NCI-H446 (cell line): ENCODE measurements around the gene TECPR1.
A peak's percentile ranks its signal among the peaks of the same experiment; 100 is the strongest.

Source experiments
- DNase-seq, 2 experiments: peaks; one replicate each; lab custom pipeline; 2025; lab: John Stamatoyannopoulos, UW

Gene TECPR1

DNA sequence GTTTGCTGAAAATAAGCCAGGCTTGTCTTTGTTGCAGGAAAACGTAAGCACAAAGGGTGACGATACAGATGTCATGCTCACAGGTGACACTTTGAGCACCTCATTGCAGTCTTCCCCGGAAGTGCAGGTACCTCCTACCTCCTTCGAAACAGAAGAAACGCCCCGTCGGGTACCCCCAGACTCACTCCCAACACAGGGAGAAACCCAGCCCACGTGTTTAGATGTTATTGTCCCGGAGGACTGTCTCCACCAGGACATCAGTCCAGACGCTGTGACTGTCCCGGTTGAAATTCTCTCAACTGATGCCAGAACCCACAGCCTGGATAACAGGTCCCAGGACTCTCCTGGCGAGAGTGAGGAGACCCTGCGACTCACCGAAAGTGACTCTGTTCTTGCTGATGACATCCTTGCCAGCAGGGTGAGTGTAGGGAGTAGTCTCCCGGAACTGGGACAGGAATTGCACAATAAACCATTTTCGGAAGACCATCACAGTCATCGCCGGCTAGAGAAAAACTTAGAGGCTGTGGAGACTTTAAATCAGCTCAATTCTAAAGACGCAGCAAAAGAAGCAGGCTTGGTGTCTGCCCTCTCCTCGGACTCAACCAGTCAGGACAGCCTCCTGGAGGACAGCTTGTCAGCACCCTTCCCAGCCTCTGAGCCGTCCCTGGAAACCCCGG is 59.1 kb downstream of the TECPR1 start:
- no peak for DNase-seq

DNA sequence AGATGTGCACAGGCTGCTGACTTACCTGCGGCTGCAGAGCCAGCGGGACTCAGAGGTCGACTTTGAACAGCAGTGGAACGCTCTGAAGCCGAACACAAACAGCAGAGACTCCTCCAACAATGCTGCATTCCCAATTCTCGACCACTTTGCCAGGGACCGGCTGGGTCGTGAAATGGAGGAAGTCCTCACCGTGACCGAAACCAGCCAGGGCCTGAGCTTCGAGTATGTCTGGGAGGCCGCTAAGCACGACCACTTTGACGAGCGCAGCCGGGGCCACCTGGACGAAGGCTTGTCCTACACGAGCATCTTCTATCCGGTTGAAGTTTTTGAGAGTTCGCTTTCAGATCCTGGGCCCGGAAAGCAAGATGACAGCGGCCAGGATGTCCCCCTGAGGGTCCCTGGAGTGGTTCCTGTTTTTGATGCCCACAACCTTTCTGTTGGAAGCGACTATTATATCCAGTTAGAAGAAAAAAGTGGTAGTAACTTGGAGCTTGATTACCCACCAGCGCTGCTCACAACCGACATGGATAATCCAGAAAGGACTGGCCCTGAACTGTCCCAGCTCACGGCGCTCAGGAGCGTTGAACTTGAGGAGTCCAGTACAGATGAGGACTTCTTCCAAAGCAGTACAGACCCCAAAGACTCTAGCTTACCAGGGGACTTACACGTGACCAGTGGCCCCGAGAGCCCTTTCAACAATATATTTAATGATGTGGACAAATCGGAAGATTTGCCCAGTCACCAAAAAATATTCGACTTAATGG is 60.2 kb downstream of the TECPR1 start:
- no peak for DNase-seq

DNA sequence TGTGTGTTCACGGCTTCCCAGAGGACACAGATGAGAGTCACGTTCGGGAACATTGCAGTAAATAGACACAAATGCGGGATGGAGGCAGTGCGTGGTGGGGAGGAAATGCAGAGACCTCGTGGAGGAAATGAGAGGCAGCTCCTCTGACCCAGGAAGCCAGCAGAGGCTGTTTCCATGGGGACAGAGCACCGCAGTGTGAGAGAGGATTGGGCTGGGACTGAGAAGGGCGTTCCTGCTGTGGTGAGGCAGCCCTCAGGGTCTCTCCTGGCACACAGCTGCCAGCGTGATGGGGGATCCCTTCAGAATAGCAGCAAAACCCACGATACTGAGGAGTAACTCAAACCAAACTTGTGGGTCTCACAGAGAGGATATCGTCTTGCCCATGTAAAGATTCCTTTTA is 62.5 kb downstream of the TECPR1 start:
- no peak for DNase-seq

DNA sequence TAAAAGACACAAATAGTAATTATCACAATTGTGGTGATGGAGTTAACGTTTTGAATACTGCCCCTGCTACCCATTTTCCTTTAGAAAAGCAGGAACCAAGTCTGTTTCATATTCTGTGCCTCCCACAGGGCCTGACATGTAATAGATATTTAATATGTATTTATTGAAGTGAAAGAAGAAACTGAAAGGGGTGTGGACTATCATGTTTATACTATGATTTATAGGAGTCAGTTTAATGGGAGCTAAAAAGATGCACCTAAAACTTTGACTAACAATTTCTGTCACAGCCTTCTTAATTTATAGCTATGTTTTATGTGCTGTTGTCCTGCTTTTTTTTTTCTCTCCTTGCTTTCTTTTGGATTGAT is 64.9 kb downstream of the TECPR1 start:
- DNase-seq = no peak

DNA sequence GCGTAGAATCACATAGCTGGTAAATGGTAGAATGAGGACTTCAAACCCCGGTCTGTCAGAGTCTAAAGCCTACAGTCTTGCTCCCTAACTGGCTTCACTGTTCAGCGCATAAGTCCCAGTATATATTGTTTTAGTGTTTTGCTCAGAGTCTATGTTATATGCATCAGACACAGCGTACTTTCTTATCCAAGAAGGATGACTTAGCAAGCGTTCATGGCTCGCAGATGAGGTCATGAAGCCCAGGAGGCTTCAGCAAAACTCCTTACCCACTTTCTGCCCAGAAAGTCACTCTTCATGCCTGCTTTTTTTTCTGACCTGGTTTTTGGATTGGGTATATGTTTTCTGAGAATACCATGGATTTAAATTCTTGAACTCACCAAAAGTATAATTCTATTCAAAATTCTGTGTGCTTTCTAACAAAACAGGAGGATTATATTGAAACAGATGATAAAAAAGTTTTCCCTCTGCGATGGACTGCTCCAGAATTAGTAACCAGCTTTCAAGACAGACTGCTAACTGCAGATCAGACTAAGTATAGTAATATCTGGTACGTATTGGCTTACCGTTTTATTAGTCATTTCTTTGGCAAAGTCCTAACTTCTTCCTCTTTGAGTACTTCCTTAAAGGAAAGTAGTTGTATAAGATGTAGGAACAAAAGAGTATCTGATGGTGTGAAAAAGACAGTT is 65.4 kb downstream of the TECPR1 start:
- no peak for DNase-seq

DNA sequence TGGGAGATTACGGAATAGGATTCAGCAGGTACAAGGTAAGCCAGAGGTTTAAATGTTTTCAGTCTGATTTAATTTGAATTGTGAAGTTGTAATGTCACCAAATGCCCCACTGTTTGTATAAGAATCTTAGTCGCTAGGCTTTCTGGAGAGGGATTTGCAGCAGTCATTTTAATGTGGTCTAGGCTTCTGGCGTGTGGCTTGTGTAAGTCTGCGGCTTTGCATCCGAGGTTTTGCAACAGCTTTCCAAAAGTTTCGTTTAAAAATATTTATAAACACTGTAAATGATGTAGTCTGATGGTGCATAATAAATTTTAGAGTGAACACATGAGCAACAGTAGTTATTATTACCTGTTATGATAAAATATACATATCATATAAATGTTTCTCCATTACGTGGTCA is 66.9 kb downstream of the TECPR1 start:
- DNase-seq = no peak

DNA sequence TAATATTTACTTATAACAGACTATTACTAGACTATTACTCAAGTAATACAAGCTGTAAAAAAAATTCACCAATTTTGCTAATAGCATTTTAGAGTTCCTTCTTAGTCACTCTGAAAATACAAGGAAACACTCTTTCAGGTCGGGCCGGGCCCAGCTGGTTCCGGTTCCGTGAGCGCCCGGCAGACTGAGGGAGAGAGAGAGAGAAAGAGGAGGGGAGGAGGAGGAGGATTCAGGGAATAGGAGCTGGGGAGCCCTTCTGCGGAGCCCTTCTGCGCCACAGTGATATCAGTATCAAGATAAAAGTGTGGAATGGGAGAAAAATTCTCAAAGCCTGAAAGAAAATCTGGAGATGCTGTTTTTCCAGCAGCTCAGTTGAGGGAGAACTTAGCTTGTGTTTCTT is 71.3 kb downstream of the TECPR1 start:
- DNase-seq = no peak

DNA sequence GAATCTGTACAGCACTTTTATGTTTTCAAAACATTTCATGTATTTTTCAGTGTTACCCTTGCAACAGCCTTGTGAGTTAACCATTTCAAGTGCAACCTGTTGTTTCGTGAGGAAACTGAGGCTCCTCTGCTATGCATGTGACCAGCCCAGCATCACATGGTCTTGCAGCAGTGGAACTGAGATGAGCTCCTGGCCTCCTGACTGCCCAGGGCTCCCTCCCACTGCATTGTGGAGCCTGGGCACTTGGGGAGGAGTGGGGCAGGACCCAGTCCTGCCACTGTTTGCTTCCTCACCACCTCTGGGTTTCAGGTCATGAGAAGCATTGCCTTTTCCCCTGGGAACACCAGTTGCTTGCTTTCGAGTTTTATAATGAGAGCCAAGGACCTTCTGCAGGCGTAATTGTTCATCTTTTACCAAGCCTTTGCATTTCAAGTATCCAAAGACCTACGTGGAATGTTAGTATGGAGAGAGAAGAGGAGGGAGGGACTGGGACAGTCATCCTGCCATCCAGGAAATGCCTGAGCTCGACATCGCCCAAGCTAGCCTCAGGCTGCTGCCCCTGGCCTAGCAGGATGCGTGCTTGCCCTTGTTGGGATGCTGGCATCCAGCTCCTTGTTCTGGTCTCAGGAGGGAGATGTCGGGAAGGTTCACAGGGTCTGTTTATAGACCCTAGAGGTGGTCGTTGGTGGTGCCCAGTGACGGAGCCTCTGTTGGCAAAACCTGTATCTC is 73.1 kb downstream of the TECPR1 start:
- DNase-seq = no peak

DNA sequence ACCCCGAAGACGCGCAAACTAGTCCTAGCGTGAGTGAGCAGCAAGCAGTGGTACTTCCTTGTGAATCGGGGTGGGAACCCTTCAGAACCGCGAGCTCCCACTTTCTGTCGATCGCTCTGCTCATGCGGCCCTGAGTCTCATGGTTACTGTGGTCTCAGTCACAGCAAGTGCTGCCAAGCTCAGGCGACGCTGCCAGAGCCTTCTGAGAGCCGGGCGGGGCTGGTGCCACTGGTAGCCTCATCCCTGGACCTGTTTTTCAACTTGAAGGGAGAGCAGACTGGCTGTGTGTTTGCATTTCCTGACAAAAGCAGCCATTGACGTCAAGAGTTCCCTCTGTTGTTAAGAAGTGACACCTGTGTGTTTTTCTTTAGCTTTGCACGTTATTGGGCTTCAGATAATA is 73.7 kb downstream of the TECPR1 start:
- no peak for DNase-seq

DNA sequence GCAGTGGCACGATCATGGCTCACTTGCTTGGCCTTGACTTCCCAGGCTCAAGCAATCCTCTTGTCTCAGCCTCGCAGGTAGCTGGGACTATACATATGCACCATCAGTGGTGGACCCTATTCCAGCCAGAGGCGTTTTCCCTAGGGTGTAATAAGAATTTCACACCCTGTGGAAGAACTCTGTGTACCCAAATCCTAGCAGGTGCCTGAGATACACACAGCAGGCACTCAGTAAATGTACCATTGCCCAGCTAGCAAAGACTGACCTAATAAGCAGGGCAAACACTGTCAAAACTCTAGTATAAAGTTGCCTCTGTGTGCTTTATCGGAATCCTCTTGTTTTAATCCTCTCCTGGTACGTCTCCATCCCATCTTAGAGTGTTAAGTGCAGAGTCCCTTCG is 74.5 kb downstream of the TECPR1 start:
- no peak for DNase-seq

DNA sequence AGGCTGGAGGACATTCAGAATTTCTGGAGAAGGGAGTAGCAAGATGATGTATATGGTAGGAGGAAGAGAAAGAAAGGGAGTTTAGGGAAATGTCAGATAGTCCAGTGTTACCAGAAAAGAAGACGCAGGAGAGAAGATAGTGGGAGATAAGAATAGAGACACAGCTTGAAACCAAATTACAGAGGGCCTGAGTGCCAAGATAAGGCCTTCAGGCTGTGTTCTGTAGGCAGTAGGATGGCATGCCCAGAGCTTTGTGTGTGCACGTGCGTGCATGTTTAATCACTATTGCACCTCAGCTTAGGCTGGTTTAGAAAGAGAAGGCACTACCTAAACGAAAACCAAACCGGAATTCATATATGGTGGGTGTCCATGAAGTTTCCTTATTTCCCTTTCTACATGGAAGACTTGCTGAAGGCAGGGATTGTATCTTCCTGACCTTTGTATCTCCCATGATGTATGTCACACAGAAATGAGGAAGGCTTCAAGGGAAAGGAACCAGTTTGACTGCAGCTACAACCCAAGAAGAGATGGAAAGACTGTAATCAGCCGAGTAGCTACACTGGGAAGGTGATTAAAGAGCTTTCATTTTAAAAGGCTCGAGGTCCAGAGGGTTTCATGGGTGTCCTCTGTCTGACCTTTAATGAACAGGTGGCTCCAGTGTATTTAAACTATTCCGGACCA is 76.6 kb downstream of the TECPR1 start:
- DNase-seq = no peak

DNA sequence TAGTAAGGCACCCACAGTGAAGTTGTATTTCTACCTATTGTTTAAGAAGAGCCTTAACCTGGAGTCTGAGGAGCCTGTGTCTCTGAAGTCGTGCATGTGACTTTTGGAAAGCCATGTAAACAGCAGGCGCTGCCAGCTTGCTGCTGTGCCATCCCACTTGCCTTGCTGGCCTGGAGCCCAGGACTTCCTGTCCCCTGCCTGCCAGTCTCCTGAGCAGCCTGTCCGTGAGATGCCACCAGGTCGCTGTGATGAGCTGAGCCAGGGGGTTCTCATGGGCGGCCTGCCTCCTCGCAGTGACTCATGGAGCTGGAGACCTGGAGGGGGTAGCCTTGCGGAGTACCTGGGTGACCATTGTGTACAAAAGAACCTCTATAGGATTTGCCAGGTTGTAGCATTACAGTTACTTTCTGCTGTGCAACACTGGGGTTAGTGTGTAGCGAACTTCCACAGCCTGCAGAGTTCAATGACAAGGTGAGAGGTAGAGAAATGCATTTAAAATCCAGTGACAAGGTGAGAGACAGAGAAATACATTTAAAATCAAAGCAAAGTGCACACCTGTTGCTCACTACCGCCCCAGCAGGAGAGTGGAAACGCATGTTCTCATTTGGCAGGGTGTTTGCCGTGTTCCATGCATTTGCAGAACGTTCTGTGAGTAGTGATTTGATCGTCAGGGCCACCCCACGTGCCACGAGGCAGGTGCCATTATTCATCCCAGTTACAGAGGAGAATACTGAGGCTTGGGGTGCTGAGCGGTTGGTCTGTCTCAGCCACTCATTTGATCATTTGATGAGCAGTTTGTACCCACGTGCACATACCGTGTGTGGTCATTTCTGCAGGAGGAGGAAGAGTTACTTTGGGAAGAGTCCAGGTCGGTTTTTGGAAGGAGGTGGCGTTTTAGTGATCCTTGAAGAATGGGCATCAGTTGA is 77.4 kb downstream of the TECPR1 start:
- DNase-seq = peak in 1 of 2 experiments; percentile 0

DNA sequence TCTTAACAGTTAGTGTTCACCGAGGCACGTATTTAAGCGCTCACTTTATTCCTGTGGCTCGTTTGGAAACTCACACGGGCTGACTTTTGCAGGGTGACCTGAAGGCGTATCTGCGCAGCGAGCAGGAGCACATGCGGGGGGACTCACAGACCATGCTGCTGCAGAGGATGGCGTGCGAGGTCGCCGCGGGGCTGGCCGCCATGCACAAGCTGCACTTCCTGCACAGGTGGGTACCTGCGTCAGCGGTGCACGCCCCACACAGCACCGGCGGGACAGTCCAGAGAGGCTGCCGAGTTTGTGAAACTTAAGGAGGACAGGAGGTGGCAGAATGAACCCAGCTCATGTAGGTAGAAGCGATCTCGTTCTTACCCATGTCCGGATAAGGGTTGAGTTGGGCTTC is 80.6 kb downstream of the TECPR1 start:
- no peak for DNase-seq

DNA sequence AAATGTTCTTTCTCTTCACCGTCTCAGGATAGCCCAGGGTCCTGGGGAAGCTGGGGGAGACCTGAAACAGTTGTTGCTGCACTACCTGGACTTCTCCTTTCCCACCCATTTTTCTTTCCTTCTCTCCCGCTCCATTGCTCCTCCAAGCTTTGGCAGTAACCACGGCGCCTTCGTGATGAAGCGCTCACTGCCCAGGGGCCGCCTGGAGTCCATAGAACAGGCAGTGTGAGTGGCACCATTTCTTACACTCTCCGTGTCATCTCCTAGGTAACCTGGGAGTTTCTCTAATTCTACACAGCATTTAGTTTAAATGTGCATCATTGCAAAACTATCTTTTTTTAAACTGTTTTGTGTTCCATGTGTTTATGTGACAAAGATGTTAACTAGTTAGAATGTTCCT is 81.1 kb downstream of the TECPR1 start:
- no peak for DNase-seq

DNA sequence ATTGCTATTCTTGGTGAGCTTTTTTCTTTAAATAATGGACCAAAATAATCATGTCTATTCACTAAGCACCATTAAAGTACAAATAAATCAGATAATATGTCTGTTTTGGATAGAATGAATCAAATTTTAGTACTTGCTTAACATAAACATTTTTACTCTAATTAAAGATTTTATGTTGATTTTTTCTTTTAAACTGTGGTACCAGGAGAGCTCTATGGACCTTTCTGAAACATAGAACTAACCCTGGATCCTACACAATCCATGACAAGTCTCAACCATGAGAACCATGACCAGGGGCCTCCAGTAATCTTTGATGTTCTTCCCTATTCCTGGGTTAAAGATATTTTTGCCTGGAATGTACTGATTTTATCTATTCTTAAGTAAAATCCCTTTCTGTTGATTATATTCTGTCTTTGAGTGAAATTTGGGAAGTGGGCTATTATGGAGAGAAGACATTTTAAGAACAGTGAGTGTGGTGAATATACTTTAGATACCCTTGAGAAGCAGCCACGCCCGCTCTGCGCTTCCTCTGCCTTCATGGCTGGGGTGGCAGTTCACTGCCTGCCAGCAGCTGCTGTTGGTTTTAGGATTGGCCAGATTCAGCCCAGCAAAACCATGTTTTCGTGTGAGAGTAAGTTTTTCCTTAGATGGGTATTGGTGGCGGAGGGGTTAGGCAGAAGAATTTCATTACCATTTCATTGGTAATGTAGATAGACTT is 83.0 kb downstream of the TECPR1 start:
- no peak for DNase-seq

DNA sequence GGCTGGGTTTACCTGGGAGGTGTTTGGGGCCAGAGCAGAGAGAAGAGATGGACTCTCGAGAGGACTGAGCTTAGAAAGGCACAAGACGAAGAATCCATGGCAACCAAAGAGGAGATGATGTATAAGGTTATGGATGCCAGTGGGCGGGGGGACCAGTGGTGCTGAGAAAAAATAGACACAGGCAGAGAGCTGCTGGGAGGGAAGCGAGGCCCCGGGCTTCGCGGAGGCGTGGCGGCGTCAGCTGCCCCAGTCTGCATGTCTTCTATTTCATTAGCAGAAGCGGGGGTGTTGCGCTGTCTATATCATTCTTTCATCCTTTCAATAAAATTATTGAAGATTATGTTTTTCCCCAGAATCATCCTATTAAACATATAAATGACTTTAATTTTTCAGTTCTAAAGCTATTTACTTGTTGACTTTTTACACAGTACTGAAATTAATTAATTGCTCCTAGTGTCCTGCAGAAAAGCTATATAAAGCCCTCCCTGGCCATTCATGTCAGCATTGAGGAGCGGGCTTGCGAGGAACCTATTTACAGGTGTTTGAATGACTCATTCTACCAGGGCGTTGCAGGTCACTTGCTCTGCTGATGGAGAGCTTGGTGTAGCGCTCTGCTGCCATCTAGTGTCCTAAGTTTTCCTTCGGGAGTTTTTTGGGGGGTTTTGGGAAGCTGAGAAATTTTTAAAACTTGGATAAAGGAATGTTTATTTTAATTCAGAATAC is 83.7 kb downstream of the TECPR1 start:
- peak; percentile 5 to 48 for DNase-seq

DNA sequence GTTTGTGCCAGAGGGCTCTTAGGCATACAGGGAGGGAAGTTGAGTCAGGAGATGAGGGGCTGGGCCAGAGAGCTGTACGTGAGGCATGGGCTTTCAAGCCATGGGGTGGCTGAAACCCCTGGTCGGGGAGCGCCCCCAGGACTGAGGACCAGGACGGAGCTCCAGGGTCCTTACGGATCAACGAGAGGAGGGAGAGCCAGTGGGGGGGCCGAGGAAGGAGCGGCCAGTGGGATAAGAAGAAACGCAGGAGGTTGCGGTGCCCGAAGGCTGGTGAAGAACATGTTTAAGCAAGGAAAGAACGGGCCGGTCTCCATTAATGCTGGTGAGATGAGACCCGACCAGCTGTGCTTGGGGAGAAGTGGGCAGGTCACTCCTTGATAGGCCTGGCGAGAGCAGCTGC is 84.4 kb downstream of the TECPR1 start:
- DNase-seq = no peak

DNA sequence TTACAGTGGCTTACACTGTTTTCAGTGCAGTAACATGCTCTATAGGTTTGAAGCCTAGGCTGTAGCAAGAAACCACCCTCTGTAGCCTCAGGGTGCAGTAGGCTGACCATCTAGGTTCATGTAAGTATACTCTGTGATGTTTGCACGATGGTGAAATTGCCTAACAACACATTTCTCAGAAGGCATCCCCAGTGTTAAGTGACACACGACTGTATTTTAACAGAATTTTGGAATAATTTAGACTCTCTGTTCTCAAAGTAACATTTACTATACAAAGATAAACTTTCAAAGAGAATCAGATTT is 85.4 kb downstream of the TECPR1 start:
- no peak for DNase-seq

DNA sequence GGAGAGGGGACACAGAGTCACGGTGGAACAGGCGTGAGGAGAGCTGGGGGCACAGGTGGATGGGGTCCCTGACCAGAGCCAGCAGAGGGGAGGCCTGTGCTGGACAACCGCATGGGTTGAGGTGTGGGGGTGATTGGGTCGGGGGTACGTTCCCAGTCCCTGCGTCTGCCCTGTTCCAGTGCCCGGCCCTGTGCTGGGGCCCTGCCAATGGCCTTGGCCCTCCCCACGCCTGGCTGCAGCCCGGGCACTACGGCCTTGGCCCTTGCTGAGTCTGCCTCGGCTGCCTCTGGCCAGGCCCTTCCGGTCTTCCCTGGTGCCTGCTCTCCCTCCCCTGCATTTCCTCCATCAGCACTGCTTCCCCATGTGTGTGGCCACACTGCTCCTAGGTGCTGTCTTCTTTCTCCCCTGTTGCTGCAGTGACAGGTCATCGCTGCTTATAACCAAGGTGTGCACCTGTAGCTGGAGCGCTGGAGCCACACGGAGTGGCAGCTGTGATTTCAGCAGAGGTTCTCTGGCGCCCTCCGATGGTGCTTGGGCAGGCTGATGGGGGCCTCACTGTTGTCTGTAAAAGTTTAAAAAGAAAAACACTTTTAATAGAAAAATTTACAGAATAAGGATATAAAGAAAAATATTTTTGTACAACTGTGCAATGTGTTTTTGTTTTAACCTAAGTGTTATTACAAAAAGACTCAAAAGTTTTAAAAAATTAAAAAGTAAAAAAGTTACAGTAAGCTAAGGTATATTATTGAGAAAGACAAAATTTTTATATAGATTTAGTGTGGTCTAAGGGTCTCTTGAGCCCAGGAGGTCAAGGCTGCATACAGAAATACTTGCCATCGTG is 86.0 kb downstream of the TECPR1 start:
- peak in 1 of 2 experiments; percentile 2 for DNase-seq
